DND-41 (cell line): ENCODE measurements around the gene SLC7A9.

Source experiments
- ATAC-seq: fragments of 200-7000 bp; cut with Tn5 transposase; 3 replicates; pipeline ENCODE4 v1.9.1; 2021; ENCODE audit warnings: low read depth; ENCODE audit not compliant: insufficient read depth
- DNase-seq: peaks from one replicate; pipeline ENCODE4 v3.0.0-alpha.2; 2020
- H2AFZ ChIP-seq: 2 replicates; pipeline ENCODE4 v1.6.0; 2012; ENCODE audit warnings: low read depth, low read length
- H3K27ac ChIP-seq: 2 replicates; pipeline ENCODE4 v1.5.1; 2012; ENCODE audit warnings: low read length, inconsistent platforms
- H3K27me3 ChIP-seq: fragments of 200-600 bp; sonication (generic); 2 replicates; pipeline ENCODE4 v1.6.0; 2012; ENCODE audit warnings: low read length, mild to moderate bottlenecking, inconsistent platforms; ENCODE audit not compliant: insufficient read depth, poor library complexity
- H3K36me3 ChIP-seq: 2 replicates; pipeline ENCODE4 v1.5.1; 2012; ENCODE audit warnings: low read length, inconsistent platforms; ENCODE audit not compliant: insufficient read depth
- H3K4me1 ChIP-seq: 2 replicates; pipeline ENCODE4 v1.5.1; 2012; ENCODE audit warnings: mild to moderate bottlenecking, low read length; ENCODE audit not compliant: insufficient read depth
- H3K4me2 ChIP-seq: 2 replicates; pipeline ENCODE4 v1.6.0; 2012; ENCODE audit warnings: mild to moderate bottlenecking, moderate library complexity, low read length, inconsistent platforms; ENCODE audit not compliant: insufficient read depth
- H3K4me3 ChIP-seq, 2 experiments: fragments of 200-600 bp in 1 of 2; shearing (Covaris generic) in 1 of 2; 2 replicates each; pipeline ENCODE4 v1.5.1; 2012 to 2016; ENCODE audit warnings: inconsistent platforms in 2 of 2, low read length in 2 of 2, mild to moderate bottlenecking in 2 of 2, low read depth in 1 of 2, moderate library complexity in 1 of 2
- H3K79me2 ChIP-seq: 2 replicates; pipeline ENCODE4 v1.6.0; 2012; ENCODE audit warnings: low read length, inconsistent platforms; ENCODE audit not compliant: insufficient read depth
- H3K9ac ChIP-seq: 2 replicates; pipeline ENCODE4 v1.6.0; 2012; ENCODE audit warnings: low read depth, mild to moderate bottlenecking, inconsistent platforms, low read length, moderate library complexity
- H3K9me3 ChIP-seq: 2 replicates; pipeline ENCODE4 v1.5.1; 2012; ENCODE audit warnings: low read length, moderate library complexity, mild to moderate bottlenecking, inconsistent platforms; ENCODE audit not compliant: insufficient read depth, severe bottlenecking
- H4K20me1 ChIP-seq: 2 replicates; pipeline ENCODE4 v1.6.0; 2012; ENCODE audit warnings: low read length; ENCODE audit not compliant: insufficient read depth
- EZH2 ChIP-seq: IDR thresholded peaks from 3 replicates; pipeline ENCODE4 v1.6.1; 2012; ENCODE audit warnings: borderline replicate concordance, low read depth, mild to moderate bottlenecking, moderate library complexity, low read length, inconsistent platforms; ENCODE audit not compliant: severe bottlenecking
- TF ChIP-seq, protein P1 (sequence below): IDR thresholded peaks from 2 replicates; pipeline ENCODE4 v1.5.1; 2012; ENCODE audit warnings: borderline replicate concordance, low read length, moderate library complexity, mild to moderate bottlenecking; ENCODE audit not compliant: poor library complexity, severe bottlenecking; ENCODE audit errors: extremely low read depth

SLC7A9 gene

DNA sequence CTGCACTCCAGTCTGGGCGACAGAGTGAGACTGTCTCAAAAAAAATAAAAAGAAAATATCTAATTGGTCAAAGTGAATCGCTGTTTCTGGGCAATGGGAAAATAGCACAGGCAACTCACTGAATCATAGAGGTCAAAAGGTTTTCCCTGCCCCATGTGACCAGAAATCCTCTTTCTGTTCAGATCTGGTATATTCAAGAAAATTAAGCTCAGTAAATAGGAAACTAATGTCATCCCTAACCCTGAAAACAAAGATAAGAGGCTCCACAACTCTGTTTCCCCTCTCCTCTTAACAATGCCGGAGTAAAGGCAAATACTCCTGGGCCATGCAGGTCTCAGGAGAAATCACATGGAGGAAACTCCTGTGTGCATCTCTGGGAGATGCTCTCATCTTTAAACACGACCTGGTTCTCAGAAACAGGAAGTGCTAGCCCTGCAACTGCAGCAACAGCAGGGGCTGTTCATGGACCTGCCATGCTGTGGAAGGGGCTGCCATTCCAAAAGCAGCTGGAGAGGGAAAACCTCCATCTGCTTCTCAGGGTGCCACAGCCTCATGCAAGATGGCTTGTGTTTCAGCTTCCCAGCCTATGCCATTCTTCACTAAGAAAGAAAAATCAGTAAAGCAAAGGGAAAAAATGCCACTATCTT is 47.5 kb upstream of the SLC7A9 start:
- H3K9ac ChIP-seq, result no peak overlapping the region
- no peaks in the 10 kb centered on the region for H3K79me2 ChIP-seq
- peaks cover 20% of the 10 kb centered on the region; the same call in 1 of the 2 replicates for H3K36me3 ChIP-seq
- no peak for ATAC-seq
- TF ChIP-seq EZH2, result no peak
- TF ChIP-seq, protein P1, sequence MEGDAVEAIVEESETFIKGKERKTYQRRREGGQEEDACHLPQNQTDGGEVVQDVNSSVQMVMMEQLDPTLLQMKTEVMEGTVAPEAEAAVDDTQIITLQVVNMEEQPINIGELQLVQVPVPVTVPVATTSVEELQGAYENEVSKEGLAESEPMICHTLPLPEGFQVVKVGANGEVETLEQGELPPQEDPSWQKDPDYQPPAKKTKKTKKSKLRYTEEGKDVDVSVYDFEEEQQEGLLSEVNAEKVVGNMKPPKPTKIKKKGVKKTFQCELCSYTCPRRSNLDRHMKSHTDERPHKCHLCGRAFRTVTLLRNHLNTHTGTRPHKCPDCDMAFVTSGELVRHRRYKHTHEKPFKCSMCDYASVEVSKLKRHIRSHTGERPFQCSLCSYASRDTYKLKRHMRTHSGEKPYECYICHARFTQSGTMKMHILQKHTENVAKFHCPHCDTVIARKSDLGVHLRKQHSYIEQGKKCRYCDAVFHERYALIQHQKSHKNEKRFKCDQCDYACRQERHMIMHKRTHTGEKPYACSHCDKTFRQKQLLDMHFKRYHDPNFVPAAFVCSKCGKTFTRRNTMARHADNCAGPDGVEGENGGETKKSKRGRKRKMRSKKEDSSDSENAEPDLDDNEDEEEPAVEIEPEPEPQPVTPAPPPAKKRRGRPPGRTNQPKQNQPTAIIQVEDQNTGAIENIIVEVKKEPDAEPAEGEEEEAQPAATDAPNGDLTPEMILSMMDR, result no peak
- no peak for DNase-seq
- H3K9me3 ChIP-seq, result no peaks in the 10 kb centered on the region
- no peak overlapping the region for H3K27ac ChIP-seq
- no peak overlapping the region for H2AFZ ChIP-seq
- H3K4me2 ChIP-seq, result no peak overlapping the region
- H4K20me1 ChIP-seq, result no peaks in the 10 kb centered on the region
- no peak overlapping the region for H3K4me3 ChIP-seq
- H3K4me1 ChIP-seq, result no peaks in the 10 kb centered on the region
- no peaks in the 10 kb centered on the region for H3K27me3 ChIP-seq

DNA sequence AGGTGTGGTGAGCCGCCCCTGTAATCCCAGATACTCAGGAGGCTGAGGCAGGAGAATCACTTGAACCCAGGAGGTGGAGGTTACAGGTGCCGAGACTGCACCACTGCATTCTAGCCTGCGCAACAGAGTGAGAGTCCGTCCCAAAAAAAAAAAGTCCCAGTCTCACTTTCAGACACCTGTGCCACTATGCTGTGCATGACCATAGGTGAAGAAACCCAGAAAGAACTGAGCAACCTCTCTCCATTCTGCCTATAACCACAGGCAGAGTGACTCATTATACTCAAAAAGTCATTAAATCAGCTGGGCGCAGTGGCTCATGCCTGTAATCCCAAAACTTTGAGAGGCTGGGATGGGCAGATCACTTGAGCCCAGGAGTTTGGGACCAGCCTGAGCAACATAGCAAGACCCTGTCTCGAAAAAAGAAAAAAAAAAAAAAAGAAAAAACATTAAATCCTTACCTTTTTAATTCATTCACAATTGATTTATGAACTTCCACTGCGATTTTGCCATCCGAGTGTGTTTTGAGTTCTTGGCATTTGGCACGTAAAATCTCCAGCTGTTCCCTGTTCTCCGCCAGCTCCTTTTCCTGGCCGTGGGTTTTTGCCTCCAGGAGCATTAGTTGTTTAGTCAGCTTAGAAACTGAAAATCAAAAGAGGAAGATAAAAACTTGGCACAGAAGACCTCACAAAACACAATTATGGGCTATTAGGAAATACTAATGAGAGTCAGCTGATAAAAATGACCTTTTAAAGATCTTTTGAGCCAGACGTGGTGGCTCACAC is 45.5 kb upstream of the SLC7A9 start:
- H3K27ac ChIP-seq, result no peak overlapping the region
- DNase-seq (no peak), ATAC-seq (no peak)
- peaks cover 24% of the 10 kb centered on the region; the same call in 1 of the 2 replicates for H3K36me3 ChIP-seq
- no peaks in the 10 kb centered on the region for H3K79me2 ChIP-seq
- no peaks in the 10 kb centered on the region for H3K9me3 ChIP-seq
- no peak overlapping the region for H2AFZ ChIP-seq
- no peak overlapping the region for H3K4me2 ChIP-seq
- H4K20me1 ChIP-seq, result no peaks in the 10 kb centered on the region
- H3K4me1 ChIP-seq, result no peaks in the 10 kb centered on the region
- H3K27me3 ChIP-seq, result no peaks in the 10 kb centered on the region
- no peak overlapping the region for H3K9ac ChIP-seq
- TF ChIP-seq EZH2, result no peak
- TF ChIP-seq, protein P1, result no peak
- H3K4me3 ChIP-seq, result no peak overlapping the region

DNA sequence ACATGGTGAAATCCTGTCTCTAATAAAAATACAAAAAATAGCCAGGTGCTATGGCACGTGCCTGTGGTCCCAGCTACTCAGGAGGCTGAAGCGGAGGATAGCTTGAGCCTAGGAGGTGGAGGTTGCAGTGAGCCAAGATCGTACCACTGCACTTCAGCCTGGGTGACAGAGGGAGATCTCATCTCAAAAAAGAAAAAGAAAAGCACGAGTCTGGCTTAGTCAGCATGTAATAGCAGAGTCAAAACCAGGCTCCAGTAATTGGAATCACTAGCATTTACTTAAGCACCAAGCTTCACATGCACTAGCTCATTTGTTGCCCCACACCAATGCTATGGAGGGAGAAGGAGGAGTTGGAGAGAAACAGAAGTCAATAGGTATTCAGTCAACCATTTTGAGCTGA is 41.9 kb upstream of the SLC7A9 start:
- Histone ChIP-seq H3K79me2 (no peaks in the 10 kb centered on the region), H3K27me3 (no peaks in the 10 kb centered on the region), H4K20me1 (no peaks in the 10 kb centered on the region), H3K27ac (no peak overlapping the region), H3K4me3 (no peak overlapping the region), H2AFZ (no peak overlapping the region), H3K36me3 (peaks cover 34% of the 10 kb centered on the region), H3K4me2 (no peak overlapping the region), H3K9me3 (no peaks in the 10 kb centered on the region), H3K4me1 (no peaks in the 10 kb centered on the region), H3K9ac (no peak overlapping the region)
- DNase-seq (no peak), ATAC-seq (no peak)
- no peak for TF ChIP-seq EZH2
- TF ChIP-seq, protein P1, result no peak
